ENCODE data around the gene CYP24A1.

CYP24A1 gene

DNA sequence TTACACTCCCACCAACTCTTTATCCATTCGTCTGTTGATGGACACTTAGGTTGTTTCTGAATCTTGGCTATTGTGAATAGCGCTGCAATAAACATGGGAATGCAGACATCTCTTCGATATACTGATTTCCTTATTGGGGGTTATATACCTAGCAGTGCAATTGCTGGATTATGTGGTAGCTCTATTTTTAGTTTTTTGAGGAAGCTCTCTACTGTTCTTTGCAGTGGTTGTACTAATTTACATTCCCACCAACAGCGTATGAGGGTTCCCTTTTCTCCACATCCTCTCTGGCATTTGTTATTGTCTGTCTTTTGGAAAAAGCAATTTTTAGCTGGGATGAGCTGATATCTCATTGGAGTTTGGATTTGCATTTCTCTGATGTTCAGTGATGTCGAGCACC is 29.5 kb upstream of the CYP24A1 start:
- no peak for DNase-seq (ENCODE audit: low read depth)
- TF ChIP-seq, protein P1, sequence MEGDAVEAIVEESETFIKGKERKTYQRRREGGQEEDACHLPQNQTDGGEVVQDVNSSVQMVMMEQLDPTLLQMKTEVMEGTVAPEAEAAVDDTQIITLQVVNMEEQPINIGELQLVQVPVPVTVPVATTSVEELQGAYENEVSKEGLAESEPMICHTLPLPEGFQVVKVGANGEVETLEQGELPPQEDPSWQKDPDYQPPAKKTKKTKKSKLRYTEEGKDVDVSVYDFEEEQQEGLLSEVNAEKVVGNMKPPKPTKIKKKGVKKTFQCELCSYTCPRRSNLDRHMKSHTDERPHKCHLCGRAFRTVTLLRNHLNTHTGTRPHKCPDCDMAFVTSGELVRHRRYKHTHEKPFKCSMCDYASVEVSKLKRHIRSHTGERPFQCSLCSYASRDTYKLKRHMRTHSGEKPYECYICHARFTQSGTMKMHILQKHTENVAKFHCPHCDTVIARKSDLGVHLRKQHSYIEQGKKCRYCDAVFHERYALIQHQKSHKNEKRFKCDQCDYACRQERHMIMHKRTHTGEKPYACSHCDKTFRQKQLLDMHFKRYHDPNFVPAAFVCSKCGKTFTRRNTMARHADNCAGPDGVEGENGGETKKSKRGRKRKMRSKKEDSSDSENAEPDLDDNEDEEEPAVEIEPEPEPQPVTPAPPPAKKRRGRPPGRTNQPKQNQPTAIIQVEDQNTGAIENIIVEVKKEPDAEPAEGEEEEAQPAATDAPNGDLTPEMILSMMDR (IDR thresholded peaks at IDR 0.05; ENCODE audit: low read length, missing control alignments): no peak
- H3K4me3 ChIP-seq (replicated peaks; ENCODE audit: low read depth, low read length): no peak overlapping the region

GRCh38 chr20:54201268-54201846 is 27.6 kb upstream of the CYP24A1 start:
- no peak for DNase-seq (ENCODE audit: low read depth)
- H3K4me3 ChIP-seq (replicated peaks; ENCODE audit: low read depth, low read length): no peak overlapping the region
- TF ChIP-seq, protein P1 (IDR thresholded peaks at IDR 0.05; ENCODE audit: low read length, missing control alignments): no peak

DNA sequence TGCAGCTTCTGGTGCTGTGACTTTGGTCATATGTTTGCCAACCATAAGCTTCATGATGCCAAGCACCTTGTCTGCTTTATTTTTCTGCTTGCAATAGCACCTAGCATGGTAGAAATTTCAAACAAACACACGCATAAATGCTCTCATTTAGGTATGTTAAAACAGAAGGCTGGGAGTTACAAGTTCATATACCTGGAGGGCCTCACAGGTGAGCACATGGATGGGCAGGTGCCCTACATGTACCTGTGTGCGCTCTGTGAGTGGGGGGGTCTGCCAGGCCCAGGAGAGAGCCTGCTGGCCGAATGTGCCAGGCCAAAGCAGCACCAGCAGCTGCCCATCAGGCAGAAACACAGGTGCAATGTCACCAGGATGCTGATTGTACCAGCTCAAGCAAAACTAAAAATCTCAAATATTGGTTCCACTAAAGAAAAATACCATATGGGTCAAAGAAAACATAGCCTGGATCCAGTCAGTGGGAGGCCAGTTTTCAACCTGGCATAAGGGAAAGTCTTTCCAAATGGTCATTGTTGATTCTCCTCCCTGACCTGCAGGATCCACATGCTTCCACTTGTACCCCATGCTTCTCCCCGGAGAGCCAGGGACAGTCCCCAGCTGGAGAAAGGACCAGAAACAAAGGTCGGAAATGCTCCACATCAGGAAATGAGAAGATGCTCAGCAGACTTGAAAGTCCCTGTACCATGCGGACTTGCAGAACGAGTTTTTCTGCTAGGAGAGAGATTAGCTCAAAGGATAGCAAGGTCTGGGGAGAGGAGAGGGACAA is 26.9 kb upstream of the CYP24A1 start:
- no peak for DNase-seq (ENCODE audit: low read depth)
- no peak overlapping the region for H3K4me3 ChIP-seq (replicated peaks; ENCODE audit: low read depth, low read length)
- TF ChIP-seq, protein P1 (IDR thresholded peaks at IDR 0.05; ENCODE audit: low read length, missing control alignments): no peak

DNA sequence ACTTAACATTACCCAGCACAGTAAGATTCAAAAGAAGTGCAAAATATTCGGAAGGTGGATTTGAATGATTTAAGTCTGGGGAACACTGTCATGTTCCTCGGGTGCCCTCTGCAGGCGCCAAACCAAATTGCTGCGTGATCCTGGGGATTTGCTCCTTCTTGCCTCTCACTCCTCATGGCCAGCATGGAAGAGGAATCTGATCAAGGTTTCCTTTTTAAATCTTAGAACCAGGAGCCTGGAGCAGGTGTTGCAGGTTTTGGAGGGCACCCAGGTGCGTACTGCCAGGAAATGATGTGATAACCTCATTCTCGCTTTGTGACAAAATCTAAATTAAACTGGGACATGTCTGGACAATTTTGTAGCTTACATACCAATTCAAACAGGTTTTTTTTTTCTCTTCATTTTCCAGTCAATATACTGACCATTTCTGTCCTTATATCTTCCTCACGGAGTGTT is 26.0 kb upstream of the CYP24A1 start:
- DNase-seq (ENCODE audit: low read depth): peak; percentile 86
- H3K4me3 ChIP-seq (replicated peaks; ENCODE audit: low read depth, low read length): no peak overlapping the region
- TF ChIP-seq, protein P1 (IDR thresholded peaks at IDR 0.05; ENCODE audit: low read length, missing control alignments): peak; percentile 95

DNA sequence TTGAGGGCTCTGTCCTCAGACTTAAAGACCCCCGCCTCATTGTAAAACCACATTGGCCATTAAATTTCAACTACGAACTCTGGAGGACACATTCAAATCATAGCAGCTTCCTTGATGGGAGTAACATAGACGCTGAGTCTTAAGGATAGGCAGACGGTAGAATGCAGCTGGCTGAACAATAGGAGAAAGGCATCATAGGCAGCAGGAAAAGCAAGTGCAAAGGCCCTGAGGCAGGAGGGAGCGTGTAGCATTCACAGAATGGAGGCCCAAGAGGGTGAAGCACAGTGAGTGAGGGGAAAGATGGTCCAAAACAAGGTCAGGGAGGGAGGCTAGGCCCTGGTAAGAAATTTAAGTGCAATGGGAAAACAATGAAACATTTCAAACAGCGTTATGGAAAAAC is 25.5 kb upstream of the CYP24A1 start:
- TF ChIP-seq, protein P1 (IDR thresholded peaks at IDR 0.05; ENCODE audit: low read length, missing control alignments): no peak
- no peak for DNase-seq (ENCODE audit: low read depth)

DNA sequence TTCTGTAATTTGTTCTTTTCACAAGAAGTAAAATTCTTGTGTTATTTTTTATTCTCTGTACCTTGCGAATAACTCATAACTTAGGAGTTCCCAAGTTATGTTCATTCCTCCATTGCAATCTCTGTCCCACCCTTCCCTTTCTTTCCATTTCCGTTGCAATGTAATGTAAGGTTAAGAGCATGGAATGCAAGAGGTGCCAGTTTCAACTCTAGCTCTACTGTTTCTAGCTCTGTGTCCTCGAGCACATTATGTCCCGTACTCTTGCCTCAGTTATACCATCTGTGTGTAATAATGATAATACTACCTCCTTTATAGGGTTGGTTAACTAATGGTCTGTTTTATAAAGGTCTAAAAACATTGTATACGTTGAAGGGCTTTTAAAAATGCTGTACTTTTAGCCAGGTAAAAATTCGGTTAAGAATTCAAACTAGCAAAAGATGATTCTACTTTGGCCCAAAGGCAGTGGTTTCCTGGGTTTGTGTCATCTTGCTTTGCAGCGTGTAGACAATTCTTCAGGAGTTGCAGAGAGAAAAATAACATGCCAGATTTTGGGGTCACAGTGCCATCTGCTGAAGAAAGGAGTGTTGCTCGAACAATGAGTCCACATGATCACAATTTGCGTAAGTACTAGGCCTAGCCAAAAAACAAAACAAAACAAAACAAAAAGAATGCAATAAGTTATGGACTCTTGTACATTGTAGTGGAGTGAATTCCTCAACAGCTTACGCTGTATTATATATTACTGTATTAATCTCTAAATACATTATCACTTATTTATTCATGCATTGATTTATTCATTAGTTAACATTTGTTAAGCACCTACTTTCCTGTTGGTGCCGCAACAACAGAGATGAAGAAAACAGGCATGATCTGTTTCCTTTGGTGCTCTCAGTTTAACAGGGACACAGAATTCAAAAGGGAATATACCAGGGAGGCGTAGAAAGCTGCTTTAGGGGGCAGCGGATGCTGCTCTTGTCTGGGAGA is 24.1 kb upstream of the CYP24A1 start:
- TF ChIP-seq, protein P1 (IDR thresholded peaks at IDR 0.05; ENCODE audit: low read length, missing control alignments): peak; percentile 44
- DNase-seq (ENCODE audit: low read depth): peak; percentile 80
- no peak overlapping the region for H3K4me3 ChIP-seq (replicated peaks; ENCODE audit: low read depth, low read length)

More for the DNA sequence above, 25.5 kb upstream of the CYP24A1 start:
- H3K4me3 ChIP-seq (replicated peaks; ENCODE audit: low read depth, low read length): no peak overlapping the region

Measured in fibroblast of pulmonary artery (primary cell).